IPS-11a (cell line): Measurements from ENCODE around the gene PALM3.

Experiments used
- H3K4me3 ChIP-seq: one replicate; pipeline ENCODE4 v1.5.1; 2013; ENCODE audit warnings: low read depth, low read length, control low read depth

Gene PALM3

GRCh38 chr19:14061751-14062557 lies at the start of gene PALM3:
Gene PALM3, minus strand, starts transcription at chr19:14062076. Its CDS starts 96 bp downstream, at chr19:14061980.
- H3K4me3 ChIP-seq: no peak within 1 kb of the TSS

- no peak overlapping the region for H3K4me3 ChIP-seq
Observed at GRCh38 chr19:14111486-14111885, 49.6 kb upstream of the PALM3 start.

- H3K4me3 ChIP-seq: no peak overlapping the region
Observed at GRCh38 chr19:14110650-14111049, 48.8 kb upstream of the PALM3 start.

- H3K4me3 ChIP-seq: no peak overlapping the region
Observed at GRCh38 chr19:14107581-14108461, 45.9 kb upstream of the PALM3 start.

- H3K4me3 ChIP-seq: no peak overlapping the region
Observed at GRCh38 chr19:14106840-14107239, 45.0 kb upstream of the PALM3 start.

GRCh38 chr19:14105680-14106079 lies 43.8 kb upstream of the PALM3 start:
- no peak overlapping the region for H3K4me3 ChIP-seq

- no peak overlapping the region for H3K4me3 ChIP-seq
Observed at GRCh38 chr19:14103310-14103709, 41.4 kb upstream of the PALM3 start.

- no peak overlapping the region for H3K4me3 ChIP-seq
Observed at GRCh38 chr19:14102756-14103155, 40.9 kb upstream of the PALM3 start.

- H3K4me3 ChIP-seq: no peak overlapping the region
Observed at GRCh38 chr19:14102102-14102696, 40.3 kb upstream of the PALM3 start.

GRCh38 chr19:14101003-14101545 lies 39.2 kb upstream of the PALM3 start:
- H3K4me3 ChIP-seq: no peak overlapping the region

- no peak overlapping the region for H3K4me3 ChIP-seq
Observed at GRCh38 chr19:14097532-14098151, 35.8 kb upstream of the PALM3 start.

- H3K4me3 ChIP-seq: no peak overlapping the region
Observed at GRCh38 chr19:14096272-14096992, 34.6 kb upstream of the PALM3 start.

- no peak overlapping the region for H3K4me3 ChIP-seq
Observed at GRCh38 chr19:14094854-14095253, 33.0 kb upstream of the PALM3 start.

- no peak overlapping the region for H3K4me3 ChIP-seq
Observed at GRCh38 chr19:14093117-14093823, 31.4 kb upstream of the PALM3 start.

GRCh38 chr19:14091813-14092462 lies 30.1 kb upstream of the PALM3 start:
- no peak overlapping the region for H3K4me3 ChIP-seq

GRCh38 chr19:14091081-14091812 lies 29.4 kb upstream of the PALM3 start:
- H3K4me3 ChIP-seq: peak overlapping the region; percentile 55

- H3K4me3 ChIP-seq: peak within 1 kb of the TSS; percentile 55
Observed at GRCh38 chr19:14090509-14091080, 28.7 kb upstream of the PALM3 start, which contains the start of gene SAMD1. Gene SAMD1, minus strand, starts transcription at chr19:14090751.
